K562 (cell line): ENCODE measurements around the gene IRS2. TPM values are rescaled to one million over a fixed set of nuclear protein-coding genes. Genes with fewer than 3 reads are reported as not detected.
A peak's percentile ranks its signal among the peaks of the same experiment; 100 is the strongest.

ENCODE experiments used
- ATAC-seq: fragments of 200-7000 bp; cut with Tn5 transposase; 3 replicates; pipeline ENCODE4 v1.9.1; 2020; ENCODE audit warnings: moderate library complexity
- BruUV-seq: library from RNA; stranded (reverse); fragments of 400-500 nt; replicated peaks from 2 replicates; lab custom pipeline; 2021; lab: Mats Ljungman, UMichigan
- CTCF ChIA-PET: fragments of 300-600 bp; formaldehyde crosslinking; extraction: SDS; loops from one replicate; lab custom pipeline; 2021; ENCODE audit warnings: low intra/inter-chr PET ratio; lab: Yijun Ruan, JAX
- POLR2A ChIA-PET: fragments of 300-600, 350-650 bp; sonication (Branson Sonifier 250); formaldehyde crosslinking; extraction: SDS; loops from one replicate; lab custom pipeline; 2021; ENCODE audit warnings: antibody characterized with exemption, inconsistent platforms; lab: Yijun Ruan, JAX
- DNase-seq, 4 experiments: peaks; one replicate each; pipeline versions ENCODE4 v3.0.0 to v3.0.0-alpha.2; 2011 to 2018; ENCODE audit warnings: low spot score in 3 of 4, mixed read lengths in 3 of 4; ENCODE audit errors: extremely low read depth in 1 of 4
- FAIRE-seq: peaks from 2 replicates; lab custom pipeline; 2011; peaks lifted over from hg19 to GRCh38; lab: Jason Lieb, UNC
- H2AFZ ChIP-seq: 2 replicates; pipeline ENCODE4 v1.6.0; 2011; ENCODE audit warnings: low read depth, low read length, control low read depth, inconsistent platforms
- H3K27ac ChIP-seq: fragments of 200-600 bp; 3 replicates; pipeline ENCODE4 v1.8.0; 2011; ENCODE audit warnings: low read depth, mild to moderate bottlenecking, control low read depth, inconsistent platforms, low read length, moderate library complexity, mixed read lengths; ENCODE audit errors: extremely low read depth
- H3K27me3 ChIP-seq, 2 experiments: fragments of 300-600 bp in 1 of 2; 2 replicates in 1 of 2; 3 replicates in 1 of 2; pipeline versions ENCODE4 v1.6.0 to v1.8.0; 2011; ENCODE audit warnings: inconsistent platforms in 2 of 2, low read length in 2 of 2, mild to moderate bottlenecking in 1 of 2, mixed read lengths in 1 of 2, moderate library complexity in 1 of 2; ENCODE audit not compliant: control insufficient read depth in 2 of 2, insufficient read depth in 2 of 2
- H3K36me3 ChIP-seq: fragments of 300-600 bp; 3 replicates; pipeline ENCODE4 v1.8.0; 2011; ENCODE audit warnings: mild to moderate bottlenecking, low read length, inconsistent platforms; ENCODE audit not compliant: control insufficient read depth, insufficient read depth
- H3K4me1 ChIP-seq, 2 experiments: fragments of 200-600 bp in 1 of 2; replicated peaks in 1 of 2; 2 replicates in 1 of 2; 3 replicates in 1 of 2; pipeline versions ENCODE4 v1.5.1 to v1.8.0; 2011; ENCODE audit warnings: inconsistent platforms in 2 of 2, low read length in 2 of 2, mild to moderate bottlenecking in 1 of 2, mixed read lengths in 1 of 2, moderate library complexity in 1 of 2; ENCODE audit not compliant: control insufficient read depth in 2 of 2, insufficient read depth in 2 of 2
- H3K4me2 ChIP-seq: 2 replicates; pipeline ENCODE4 v1.6.1; 2011; ENCODE audit warnings: low read length, control low read depth, inconsistent platforms, mixed read lengths; ENCODE audit not compliant: insufficient read depth
- H3K4me3 ChIP-seq: fragments of 200-600 bp; sonication (generic), shearing (Covaris generic); 2 replicates; pipeline ENCODE4 v1.5.1; 2016; ENCODE audit warnings: control low read depth, inconsistent platforms
- H3K79me2 ChIP-seq: fragments of 200-600 bp; 3 replicates; pipeline ENCODE4 v1.8.0; 2011; ENCODE audit warnings: low read length, inconsistent platforms; ENCODE audit not compliant: control insufficient read depth, insufficient read depth
- H3K9ac ChIP-seq, 2 experiments: 2 replicates each; pipeline versions ENCODE4 v1.6.0 to v1.6.1; 2011; ENCODE audit warnings: low read depth in 2 of 2, low read length in 2 of 2, control low read depth in 1 of 2, inconsistent platforms in 1 of 2, mild to moderate bottlenecking in 1 of 2, mixed read lengths in 1 of 2; ENCODE audit not compliant: insufficient read depth in 1 of 2
- H3K9me1 ChIP-seq: one replicate; pipeline ENCODE4 v1.6.0; 2011; ENCODE audit warnings: inconsistent platforms, mild to moderate bottlenecking, low read length, moderate library complexity; ENCODE audit not compliant: control insufficient read depth, insufficient read depth
- H3K9me3 ChIP-seq: replicated peaks from 2 replicates; pipeline ENCODE4 v1.5.1; 2011; ENCODE audit warnings: low read depth, low read length, inconsistent platforms; ENCODE audit not compliant: control insufficient read depth, insufficient read depth
- H4K20me1 ChIP-seq: replicated peaks from 2 replicates; pipeline ENCODE4 v1.6.1; 2011; ENCODE audit warnings: low read length, inconsistent platforms, mixed read lengths; ENCODE audit not compliant: control insufficient read depth, insufficient read depth
- EGR1 ChIP-seq: fragments of 450-650 bp; conservative IDR thresholded peaks from 2 replicates; pipeline ENCODE4 v1.6.1; 2017; ENCODE audit warnings: mild to moderate bottlenecking
- FOXP1 ChIP-seq: sonication (generic); formaldehyde crosslinking; IDR thresholded peaks from 2 replicates; pipeline ENCODE4 v1.8.0; 2022; ENCODE audit warnings: mild to moderate bottlenecking, missing genetic modification reagents
- FUS ChIP-seq: fragments of 200-400 bp; formaldehyde crosslinking; optimal IDR thresholded peaks from 2 replicates; pipeline ENCODE3; 2017; ENCODE audit warnings: low read depth, low read length
- GATAD2A ChIP-seq: fragments of 450-650 bp; IDR thresholded peaks from 2 replicates; pipeline ENCODE4 v1.6.1; 2017
- KAT8 ChIP-seq: fragments of 450-650 bp; IDR thresholded peaks from 2 replicates; pipeline ENCODE4 v1.6.1; 2016; ENCODE audit warnings: low read depth, mild to moderate bottlenecking
- KLF1 ChIP-seq: fragments of 450-650 bp; IDR thresholded peaks from 2 replicates; pipeline ENCODE4 v1.6.1; 2016; ENCODE audit warnings: missing genetic modification characterization, missing compliant biosample characterization
- NR2C2 ChIP-seq, 2 experiments: fragments of 200-800 bp in 1 of 2; sonication (Bioruptor generic) in 1 of 2; sonication (generic) in 1 of 2; formaldehyde crosslinking in 1 of 2; IDR thresholded peaks; 2 replicates each; pipeline versions ENCODE4 v1.6.1 to v1.8.0; 2016 to 2022; ENCODE audit warnings: mild to moderate bottlenecking in 1 of 2, missing compliant biosample characterization in 1 of 2, missing genetic modification characterization in 1 of 2, missing genetic modification reagents in 1 of 2
- RBFOX2 ChIP-seq: fragments of 200-400 bp; formaldehyde crosslinking; IDR thresholded peaks from 2 replicates; pipeline ENCODE4 v1.6.1; 2017; ENCODE audit warnings: low read depth, mild to moderate bottlenecking, low read length, moderate library complexity
- U2AF2 ChIP-seq: fragments of 200-400 bp; formaldehyde crosslinking; optimal IDR thresholded peaks from 2 replicates; pipeline ENCODE3; 2017; ENCODE audit warnings: low read depth, mild to moderate bottlenecking, low read length
- ZNF197 ChIP-seq: fragments of 200-800 bp; sonication (Bioruptor generic); IDR thresholded peaks from 2 replicates; pipeline ENCODE4 v1.6.1; 2016; ENCODE audit warnings: low read depth, missing genetic modification characterization, missing compliant biosample characterization
- ZNF280A ChIP-seq: fragments of 450-650 bp; IDR thresholded peaks from 2 replicates; pipeline ENCODE4 v1.6.1; 2018; ENCODE audit warnings: mild to moderate bottlenecking, low read depth; ENCODE audit not compliant: partially characterized antibody
- ZNF3 ChIP-seq: fragments of 250-450 bp; sonication (Bioruptor Pico); IDR thresholded peaks from 2 replicates; pipeline ENCODE4 v1.5.0; 2021; ENCODE audit warnings: mild to moderate bottlenecking, moderate library complexity
- ZNF589 ChIP-seq: fragments of 200-800 bp; sonication (Bioruptor generic); IDR thresholded peaks from 2 replicates; pipeline ENCODE4 v1.6.1; 2016; ENCODE audit warnings: low read depth, missing genetic modification characterization, missing compliant biosample characterization
- ZNF740 ChIP-seq, 3 experiments: fragments of 200-800 bp in 1 of 3; sonication (Bioruptor generic) in 1 of 3; sonication (generic) in 1 of 3; formaldehyde crosslinking in 1 of 3; IDR thresholded peaks; 2 replicates each; pipeline versions ENCODE4 v1.6.1 to v1.8.0; 2016 to 2022; ENCODE audit warnings: mild to moderate bottlenecking in 2 of 3, missing compliant biosample characterization in 2 of 3, missing genetic modification characterization in 2 of 3, missing genetic modification reagents in 1 of 3
- WGBS: fragments of 100-300 bp; shearing (Covaris generic); methylation state at CpG from one replicate; pipeline ENCODE4 v1.1.6; 2016; ENCODE audit warnings: low coverage, mixed read lengths; ENCODE audit not compliant: insufficient coverage; ENCODE audit errors: missing lambda C conversion rate; 5-methylcytosine and 5-hydroxymethylcytosine counted together
- in situ Hi-C: fragments of 300-500 bp; cut with MboI; formaldehyde crosslinking; loops from 4 replicates; pipeline ENCODE4 v1.15.0; 2018; ENCODE audit warnings: inconsistent platforms, mixed read lengths
- intact Hi-C: fragments of 100-400 bp; cut with micrococcal nuclease; formaldehyde crosslinking; loops from 2 replicates; pipeline ENCODE4 v1.14.2; 2022
- polyA plus RNA-seq, 8 experiments: library from polyadenylated mRNA; depleted of rRNA in 4 of 8; stranded (reverse) in 5 of 8; unstranded in 3 of 8; fragments of >200 nt; fragmentation: Nextera tagmentation in 2 of 8; fragmentation: Illumina TruSeq in 1 of 8; extraction: Ambion mirVana in 2 of 8; extraction: Trizol in 1 of 8; gene quantifications; 2 replicates each; pipeline versions ENCODE4 v1.2.1 to v1.2.3, GENCODE V29; 2011 to 2014; ENCODE audit warnings: inconsistent platforms in 1 of 8, missing spikeins in 1 of 8
- total RNA-seq, 7 experiments: library from RNA; depleted of rRNA in 6 of 7; stranded (reverse); fragments of >200 nt in 6 of 7; fragmentation: Illumina TruSeq in 2 of 7; extraction: Trizol in 2 of 7; gene quantifications; 2 replicates each; pipeline versions ENCODE4 v1.2.1 to v1.2.3, GENCODE V29; 2011 to 2021; ENCODE audit warnings: low replicate concordance in 1 of 7
- TF ChIP-seq, protein P1 (sequence below), 2 experiments: fragments of 450-650 bp; conservative IDR thresholded peaks; 2 replicates each; pipeline ENCODE4 v1.6.1; 2017; ENCODE audit warnings: mild to moderate bottlenecking in 2 of 2, moderate library complexity in 2 of 2

The IRS2 gene
- total and polyA plus RNA-seq, 9 of the 15 experiments (the other 6 are each of a cell fraction or from before 2014, with no cell fraction given), result 0.36 to 4.6 (median 0.63) TPM

- H3K4me2 ChIP-seq, result peak overlapping the region; percentile 80
- ATAC-seq, result no peak
- peak overlapping the region; percentile 81 for H2AFZ ChIP-seq
- H3K4me1 ChIP-seq, result peaks cover 4 to 19% of the 10 kb centered on the region in 2 experiments; a peak in 4 of 5 replicates
- intact Hi-C loops, result no loop called here
- 59% methylated on average over 12 of the region's 14 CpGs for WGBS
- 0 out of 2 replicates have a peak, but pooled peaks cover 3% of the 10 kb centered on the region for H3K9me3 ChIP-seq
- H4K20me1 ChIP-seq, result no peaks in the 10 kb centered on the region
- H3K27ac ChIP-seq, result peak overlapping the region; percentile 69; the same call in 1 of the 3 replicates
- DNase-seq, result no peak
- BruUV-seq, result no TSS peak
- FAIRE-seq, result no peak
- H3K36me3 ChIP-seq, result no peaks in the 10 kb centered on the region
- ChIA-PET POLR2A (interaction anchor here (0.7 to 1.5 kb wide), 5 partner anchors 10 to 71 kb away, joined by 3 to 5 read pairs (median 4); no protein-coding TSS in a partner anchor), CTCF (interaction anchor here (0.8 kb wide), 1 partner anchor 10 kb away, joined by 3 read pairs; no protein-coding TSS in a partner anchor)
- no peaks in the 10 kb centered on the region for H3K27me3 ChIP-seq
- peak overlapping the region; percentile 47 to 63; a peak in 2 of 4 replicates for H3K9ac ChIP-seq
- in situ Hi-C loops, result no loop called here
- no peaks in the 10 kb centered on the region for H3K79me2 ChIP-seq
- H3K9me1 ChIP-seq, result no peaks in the 10 kb centered on the region
- peak overlapping the region; percentile 26; the same call in 1 of the 2 replicates for H3K4me3 ChIP-seq
- TF ChIP-seq ZNF740 (CRISPR knock-in tag; IDR thresholded peaks at IDR 0.05) (no peak), ZNF740 (tag; IDR thresholded peaks at IDR 0.05) (0 out of 4 replicates have a peak, but pooled peaks of 1 of the 2 experiments have one; percentile 28), FOXP1 (CRISPR knock-in tag) (0 out of 2 replicates have a peak, but pooled peaks have one; percentile 7), U2AF2 (no peak), ZNF280A (no peak), ZNF3 (no peak), KLF1 (tag) (peak; percentile 7; the same call in 1 of the 2 replicates), ZNF589 (CRISPR knock-in tag) (0 out of 2 replicates have a peak, but pooled peaks have one; percentile 34), KAT8 (no peak), NR2C2 (CRISPR knock-in tag; IDR thresholded peaks at IDR 0.05) (no peak), NR2C2 (tag; IDR thresholded peaks at IDR 0.05) (peak; percentile 18; the same call in 1 of the 2 replicates), ZNF197 (CRISPR knock-in tag) (0 out of 2 replicates have a peak, but pooled peaks have one; percentile 19), FUS (no peak), RBFOX2 (peak; percentile 53; the same call in 1 of the 2 replicates), GATAD2A (no peak), EGR1 (no peak)
- TF ChIP-seq, protein P1, sequence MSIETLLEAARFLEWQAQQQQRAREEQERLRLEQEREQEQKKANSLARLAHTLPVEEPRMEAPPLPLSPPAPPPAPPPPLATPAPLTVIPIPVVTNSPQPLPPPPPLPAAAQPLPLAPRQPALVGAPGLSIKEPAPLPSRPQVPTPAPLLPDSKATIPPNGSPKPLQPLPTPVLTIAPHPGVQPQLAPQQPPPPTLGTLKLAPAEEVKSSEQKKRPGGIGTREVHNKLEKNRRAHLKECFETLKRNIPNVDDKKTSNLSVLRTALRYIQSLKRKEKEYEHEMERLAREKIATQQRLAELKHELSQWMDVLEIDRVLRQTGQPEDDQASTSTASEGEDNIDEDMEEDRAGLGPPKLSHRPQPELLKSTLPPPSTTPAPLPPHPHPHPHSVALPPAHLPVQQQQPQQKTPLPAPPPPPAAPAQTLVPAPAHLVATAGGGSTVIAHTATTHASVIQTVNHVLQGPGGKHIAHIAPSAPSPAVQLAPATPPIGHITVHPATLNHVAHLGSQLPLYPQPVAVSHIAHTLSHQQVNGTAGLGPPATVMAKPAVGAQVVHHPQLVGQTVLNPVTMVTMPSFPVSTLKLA (conservative IDR thresholded peaks at IDR 0.05), result 0 out of 4 replicates have a peak, but pooled peaks of 1 of the 2 experiments have one; percentile 11
These were observed 78.4 kb downstream of the IRS2 start for GRCh38 chr13:109707742-109708617.
